ENCODE data around the gene TRIM29.

The TRIM29 gene

DNA sequence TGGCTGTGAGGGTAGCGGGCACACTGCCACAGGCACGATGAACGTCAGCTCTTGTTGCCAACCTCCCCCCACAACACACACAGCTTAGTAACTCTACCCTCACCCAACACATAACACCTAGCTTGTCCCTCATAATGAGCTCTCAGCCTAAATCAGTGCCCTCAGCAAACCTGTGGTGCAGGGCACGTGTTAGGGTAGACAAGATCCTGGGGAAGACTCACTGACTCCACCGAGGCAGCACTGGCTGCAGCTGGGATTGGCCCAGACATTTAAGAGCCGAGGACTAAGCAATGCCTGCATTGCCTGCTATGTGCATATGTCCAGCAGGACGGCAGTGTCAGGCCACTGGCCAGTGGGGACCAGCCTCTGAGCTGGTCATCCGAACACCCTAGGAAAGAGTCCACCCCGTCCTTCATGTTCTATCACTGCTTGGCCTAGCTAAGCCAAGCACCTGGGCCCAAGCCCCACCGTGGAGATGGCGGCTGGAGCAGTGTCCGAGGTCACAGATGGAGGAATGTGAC, 32.9 kb upstream of the TRIM29 start:
- in situ Hi-C loops (cut with MboI; ENCODE audit: low sequenced_read_pairs, unreplicated experiment), result loop anchor here (5.0 kb wide), 1 partner anchor 56 kb away; no protein-coding TSS in a partner anchor
- TF ChIP-seq CTCF (IDR thresholded peaks at IDR 0.05; ENCODE audit: borderline replicate concordance, control extremely low read depth, extremely low read depth, insufficient read depth, missing control alignments), result no peak
- DNase-seq (ENCODE audit: low spot score), result peak; percentile 10

DNA sequence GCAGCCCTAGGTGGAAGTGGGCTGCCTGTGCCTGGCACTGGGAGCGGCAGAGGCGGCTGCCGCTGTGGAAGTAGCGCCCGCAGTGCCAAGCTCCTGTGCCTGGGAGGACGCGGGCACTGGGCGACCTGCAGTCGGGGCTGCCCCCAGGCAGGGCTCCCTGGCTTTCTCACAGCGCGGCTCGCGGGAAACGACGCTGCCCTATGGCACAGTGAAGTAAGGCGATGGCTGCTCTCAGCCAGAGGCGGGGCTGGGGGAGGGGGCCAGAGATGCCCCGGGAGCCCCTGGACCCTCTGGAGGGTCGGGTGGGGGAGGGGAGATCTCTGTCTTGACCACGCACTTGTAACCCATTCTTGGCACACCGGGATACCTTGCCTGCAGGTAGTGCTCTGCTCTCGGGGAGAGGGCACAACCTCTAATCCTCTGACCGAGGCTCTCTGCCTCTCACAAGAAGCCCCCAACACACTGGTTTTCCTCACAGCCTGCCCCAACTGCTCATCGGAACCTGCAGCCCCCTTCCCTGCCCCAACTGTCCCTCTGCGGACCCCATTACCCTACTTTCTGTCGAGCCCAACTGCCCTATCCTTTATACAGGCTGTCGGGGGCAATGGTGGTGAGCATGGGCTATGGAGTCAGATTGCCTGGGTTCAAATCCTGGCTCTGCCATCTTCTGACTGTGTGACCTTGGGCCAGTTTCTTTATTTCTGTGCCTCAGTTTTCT, 32.2 kb upstream of the TRIM29 start:
- peak; percentile 19 for DNase-seq (ENCODE audit: low spot score)
- TF ChIP-seq CTCF (IDR thresholded peaks at IDR 0.05; ENCODE audit: borderline replicate concordance, control extremely low read depth, extremely low read depth, insufficient read depth, missing control alignments), result no peak
- in situ Hi-C loops (cut with MboI; ENCODE audit: low sequenced_read_pairs, unreplicated experiment), result loop anchor here (5.0 kb wide), 1 partner anchor 57 kb away; no protein-coding TSS in a partner anchor

GRCh38 chr11:120168960-120169681, 31.2 kb upstream of the TRIM29 start:
- in situ Hi-C loops (cut with MboI; ENCODE audit: low sequenced_read_pairs, unreplicated experiment), result no loop called here
- DNase-seq (ENCODE audit: low spot score), result peak; percentile 87
- peak; percentile 87 for TF ChIP-seq CTCF (IDR thresholded peaks at IDR 0.05; ENCODE audit: borderline replicate concordance, control extremely low read depth, extremely low read depth, insufficient read depth, missing control alignments)

DNA sequence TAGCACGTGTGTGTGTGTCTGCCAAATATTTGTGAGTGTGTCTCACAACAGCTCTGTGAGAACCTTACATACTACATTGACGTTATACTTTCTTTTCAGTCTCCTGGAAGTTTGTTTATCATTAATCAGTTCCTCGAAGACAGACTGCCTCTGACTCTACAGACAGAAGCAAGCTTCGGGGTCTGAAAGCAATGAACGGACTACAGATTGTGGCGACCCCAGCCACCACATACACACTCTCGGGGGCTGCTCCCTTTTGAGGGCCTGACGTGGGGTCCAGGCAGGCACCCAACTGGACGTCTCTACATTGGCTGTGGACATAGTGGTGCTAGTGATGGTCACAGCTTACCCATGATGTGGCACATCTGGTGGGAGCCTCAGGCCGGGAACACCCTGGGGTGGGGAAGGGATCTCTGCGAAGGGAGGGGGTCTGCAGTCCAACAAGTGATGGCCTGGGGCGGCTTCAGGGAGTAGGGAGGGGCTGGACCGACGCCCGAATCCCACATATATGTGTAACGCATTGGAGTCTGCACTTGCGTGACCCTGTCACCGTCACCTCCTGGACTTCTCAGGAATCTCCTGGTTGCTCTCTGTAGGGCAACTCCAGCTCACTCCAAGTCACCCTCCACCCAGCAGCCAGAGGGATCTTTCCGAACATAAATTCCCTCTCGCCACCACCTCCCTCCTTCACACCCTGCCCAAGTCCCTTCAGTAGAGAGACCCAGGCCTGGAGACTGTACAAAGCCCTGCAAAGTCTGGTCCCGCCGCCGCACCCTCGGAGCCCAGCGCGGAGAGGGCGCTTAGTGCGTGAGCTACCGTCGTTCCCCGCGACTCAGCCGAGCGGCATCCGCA, 30.4 kb upstream of the TRIM29 start:
- in situ Hi-C loops (cut with MboI; ENCODE audit: low sequenced_read_pairs, unreplicated experiment), result no loop called here
- peak; percentile 15 for DNase-seq (ENCODE audit: low spot score)
- no peak for TF ChIP-seq CTCF (IDR thresholded peaks at IDR 0.05; ENCODE audit: borderline replicate concordance, control extremely low read depth, extremely low read depth, insufficient read depth, missing control alignments)

DNA sequence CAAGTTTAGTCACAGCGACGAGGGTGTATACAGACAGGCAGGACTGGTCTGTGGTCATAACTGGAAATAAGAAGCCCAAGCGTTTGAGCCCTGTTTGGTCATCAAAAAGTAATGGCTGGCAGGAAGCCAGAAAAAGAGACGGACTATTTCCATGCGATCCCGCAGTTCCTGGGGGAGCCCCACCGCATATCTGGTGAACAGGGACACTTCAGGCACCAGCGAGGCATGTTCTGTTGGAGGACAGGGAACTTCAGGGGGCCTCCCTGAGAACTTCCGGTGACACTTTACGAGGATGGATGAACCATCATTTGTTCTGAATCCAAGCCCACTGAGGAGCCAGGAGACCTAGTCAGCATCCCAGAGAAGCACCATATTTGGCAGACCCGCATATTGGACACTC, 29.7 kb upstream of the TRIM29 start:
- in situ Hi-C loops (cut with MboI; ENCODE audit: low sequenced_read_pairs, unreplicated experiment), result no loop called here
- no peak for DNase-seq (ENCODE audit: low spot score)
- no peak for TF ChIP-seq CTCF (IDR thresholded peaks at IDR 0.05; ENCODE audit: borderline replicate concordance, control extremely low read depth, extremely low read depth, insufficient read depth, missing control alignments)

GRCh38 chr11:120160436-120160835, 22.5 kb upstream of the TRIM29 start:
- DNase-seq (ENCODE audit: low spot score), result no peak
- TF ChIP-seq CTCF (IDR thresholded peaks at IDR 0.05; ENCODE audit: borderline replicate concordance, control extremely low read depth, extremely low read depth, insufficient read depth, missing control alignments), result no peak
- in situ Hi-C loops (cut with MboI; ENCODE audit: low sequenced_read_pairs, unreplicated experiment), result no loop called here

All from GM13976 (cell line).